ENCODE results near the gene TSC1.

The TSC1 gene

DNA sequence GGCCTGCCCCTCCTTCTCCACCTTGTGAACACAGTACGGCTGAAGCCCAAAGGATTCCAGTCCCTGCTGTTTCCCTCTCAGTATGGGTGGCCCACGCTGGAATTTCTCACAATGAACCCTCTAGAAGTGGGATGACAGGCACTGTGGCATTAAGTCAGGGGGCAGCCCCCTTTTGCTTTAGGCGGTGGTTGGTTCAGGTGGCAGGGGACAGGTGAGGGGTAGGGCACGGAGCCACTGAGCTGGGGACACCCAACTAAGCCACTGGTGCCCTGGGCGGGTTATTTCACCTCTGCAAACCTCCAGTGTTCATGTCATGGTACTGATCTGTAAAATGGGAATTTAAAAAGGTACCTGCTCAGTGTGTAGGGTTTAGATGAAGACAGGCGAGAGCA, 58.1 kb downstream of the TSC1 start:
- DNase-seq = no peak

DNA sequence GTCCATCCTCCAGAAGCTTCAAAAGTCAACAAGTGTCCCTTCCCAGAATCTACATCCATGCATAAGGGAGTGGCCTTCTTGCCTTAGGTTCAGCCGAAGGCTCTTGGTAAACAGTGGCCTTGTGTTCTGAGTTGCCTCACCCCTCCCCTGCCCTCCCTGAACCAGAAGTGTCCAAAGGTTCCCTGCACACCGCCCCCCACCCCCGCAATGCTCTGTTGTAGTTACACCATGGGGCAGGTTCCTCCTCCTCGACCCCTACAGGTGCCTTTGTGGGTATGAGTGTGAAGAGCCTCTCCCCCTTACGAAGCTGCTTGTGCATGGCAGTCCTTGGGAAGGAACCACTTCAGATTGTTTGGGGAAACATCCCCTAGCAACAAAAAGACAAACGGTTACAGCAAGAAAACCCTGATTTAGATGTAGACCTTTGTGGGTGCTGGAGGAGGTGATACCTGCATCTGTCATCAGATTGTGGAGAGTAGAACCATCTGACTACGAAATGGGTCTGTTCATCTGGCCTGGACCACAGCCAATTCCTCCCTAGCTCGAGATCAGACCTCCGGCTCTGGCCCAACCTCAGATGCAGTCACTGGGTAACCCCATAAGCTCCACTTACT, 58.6 kb downstream of the TSC1 start:
- DNase-seq = peak; percentile 18

DNA sequence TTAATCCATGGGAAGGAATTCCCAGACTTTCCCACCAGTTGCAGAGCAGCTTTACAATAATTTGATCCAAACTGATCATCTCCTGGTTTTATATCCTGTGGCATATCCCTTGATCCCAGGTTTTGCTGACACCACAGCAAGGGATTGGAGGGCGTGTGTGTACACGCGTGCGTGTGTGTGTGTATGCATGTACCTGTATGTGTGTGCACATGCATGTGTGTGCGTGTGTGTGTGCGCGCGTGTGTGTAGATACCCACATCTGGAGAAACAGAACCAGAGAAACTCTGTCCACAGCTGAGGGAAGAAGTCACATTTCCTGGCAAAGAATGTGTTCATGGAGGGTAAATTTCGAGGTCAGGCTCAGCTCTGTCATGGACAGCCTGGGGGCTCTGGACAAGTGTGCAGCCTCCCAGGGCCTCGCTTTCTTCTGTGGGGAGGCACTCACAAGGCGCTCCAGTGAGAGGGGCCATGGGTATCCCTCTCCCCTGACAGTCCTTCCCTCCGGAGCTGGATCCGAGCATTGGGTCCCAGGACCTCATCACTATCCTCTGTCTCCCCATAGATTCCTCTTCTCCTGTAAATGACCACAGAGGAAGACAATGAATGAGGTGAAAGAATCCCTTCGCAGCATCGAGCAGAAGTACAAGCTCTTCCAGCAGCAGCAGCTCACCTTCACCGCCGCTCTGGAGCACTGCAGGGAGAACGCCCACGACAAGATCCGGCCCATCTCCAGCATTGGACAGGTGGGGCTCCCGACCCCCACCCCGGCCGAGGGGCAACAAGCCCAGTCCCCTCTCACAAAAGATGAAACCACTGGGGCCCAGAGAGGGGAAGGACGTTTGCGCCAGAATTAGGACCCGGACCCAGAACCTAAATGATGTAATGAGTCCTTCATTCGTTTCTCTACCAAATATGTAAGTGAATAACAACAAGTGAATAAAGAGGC, 60.8 kb downstream of the TSC1 start:
- DNase-seq = no peak

DNA sequence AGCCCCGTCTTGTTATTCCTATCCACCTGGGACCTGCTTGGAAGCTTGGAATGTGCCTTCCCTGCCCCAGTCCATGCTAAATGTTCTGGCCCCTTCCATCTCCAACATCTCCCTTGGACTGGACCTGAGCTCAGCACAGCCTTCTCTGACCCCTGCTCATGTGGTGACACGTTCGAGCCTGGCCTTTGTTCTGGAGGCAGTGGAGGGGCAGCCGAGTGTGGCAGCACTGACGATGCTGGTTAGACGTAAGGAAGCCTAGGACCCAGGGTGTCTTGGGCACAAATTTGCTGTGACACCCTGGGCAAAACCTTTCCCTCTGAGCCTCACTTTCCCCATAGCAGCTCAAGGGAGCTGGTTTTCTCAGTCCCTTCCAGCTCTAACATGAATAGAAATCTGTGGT, 61.8 kb downstream of the TSC1 start:
- DNase-seq = no peak

DNA sequence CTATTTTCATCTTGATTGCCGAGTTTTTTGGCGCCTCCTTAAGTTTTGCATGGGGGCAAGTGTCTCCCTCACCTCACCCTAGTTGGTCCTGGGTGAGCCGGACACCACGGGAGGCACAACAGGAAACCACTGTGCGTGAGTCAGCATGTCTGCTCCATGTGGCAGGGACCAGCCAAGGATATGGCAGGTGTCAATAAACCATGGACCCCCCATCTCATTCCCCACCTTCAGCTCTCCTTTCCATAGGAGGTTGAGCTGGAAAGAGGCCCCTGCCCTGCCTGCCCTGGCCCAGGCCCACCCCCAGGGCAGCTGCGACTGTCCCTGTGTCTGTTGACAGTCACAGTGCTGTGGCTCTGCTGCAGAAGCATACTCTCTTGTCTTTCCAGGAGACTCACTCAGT, 62.6 kb downstream of the TSC1 start:
- DNase-seq = peak; percentile 67

DNA sequence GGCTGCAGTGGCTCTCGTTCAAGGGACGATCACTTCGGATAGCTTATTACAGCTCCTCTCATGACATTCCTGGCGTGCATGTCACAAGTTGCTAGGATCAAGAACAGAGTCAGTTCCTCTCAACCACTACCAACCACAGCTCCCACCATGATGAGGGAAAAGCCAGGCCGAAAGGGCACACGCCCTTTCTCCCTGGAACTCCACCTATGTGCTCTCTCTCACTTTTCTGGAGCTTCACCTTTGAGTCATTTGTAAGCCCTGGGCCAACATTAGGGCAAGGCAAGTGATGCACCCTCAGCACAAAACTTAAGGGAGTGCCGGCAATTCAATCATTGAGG, 64.1 kb downstream of the TSC1 start:
- DNase-seq = no peak

DNA sequence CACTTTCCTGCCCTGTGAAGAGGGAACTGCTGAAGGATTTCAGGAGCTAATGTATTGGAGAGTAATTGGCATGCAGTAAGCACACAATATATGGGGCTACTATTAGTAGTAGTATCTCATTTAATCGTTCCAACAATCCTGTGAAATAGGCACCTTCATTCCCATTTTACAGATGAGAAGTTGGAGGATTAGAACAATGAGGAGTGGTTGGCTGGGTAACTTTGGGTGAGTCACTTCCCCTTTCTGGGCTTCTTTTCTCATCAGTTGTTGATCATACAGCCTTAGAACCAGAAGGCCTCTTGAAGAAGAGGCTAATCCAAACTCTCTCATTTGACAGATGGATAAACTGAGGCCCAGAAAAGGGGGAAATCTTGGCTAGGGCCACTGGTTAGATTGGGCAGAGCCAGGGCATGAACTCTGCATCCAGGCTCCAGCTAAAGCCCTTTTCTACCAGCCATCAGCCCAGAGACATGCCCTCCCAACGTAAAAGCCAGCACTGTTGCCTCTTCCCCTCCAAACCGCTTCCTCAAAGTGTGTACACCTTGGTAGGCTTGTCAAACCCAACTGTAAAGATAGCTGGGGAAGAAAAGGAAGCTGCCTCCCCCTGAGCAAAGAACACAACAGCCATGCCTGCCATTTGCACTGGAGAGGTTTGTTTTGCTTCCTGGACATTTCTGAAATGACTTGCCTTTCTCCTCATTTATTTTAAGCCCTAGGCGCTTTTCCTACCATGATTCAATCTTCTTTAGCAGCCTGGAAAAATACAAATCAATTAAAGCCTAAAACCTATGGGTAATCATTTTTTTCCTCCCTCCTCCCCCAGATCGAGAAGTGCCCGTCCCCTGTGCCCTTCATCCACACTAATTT, 64.7 kb downstream of the TSC1 start:
- peak; percentile 57 for DNase-seq

DNA sequence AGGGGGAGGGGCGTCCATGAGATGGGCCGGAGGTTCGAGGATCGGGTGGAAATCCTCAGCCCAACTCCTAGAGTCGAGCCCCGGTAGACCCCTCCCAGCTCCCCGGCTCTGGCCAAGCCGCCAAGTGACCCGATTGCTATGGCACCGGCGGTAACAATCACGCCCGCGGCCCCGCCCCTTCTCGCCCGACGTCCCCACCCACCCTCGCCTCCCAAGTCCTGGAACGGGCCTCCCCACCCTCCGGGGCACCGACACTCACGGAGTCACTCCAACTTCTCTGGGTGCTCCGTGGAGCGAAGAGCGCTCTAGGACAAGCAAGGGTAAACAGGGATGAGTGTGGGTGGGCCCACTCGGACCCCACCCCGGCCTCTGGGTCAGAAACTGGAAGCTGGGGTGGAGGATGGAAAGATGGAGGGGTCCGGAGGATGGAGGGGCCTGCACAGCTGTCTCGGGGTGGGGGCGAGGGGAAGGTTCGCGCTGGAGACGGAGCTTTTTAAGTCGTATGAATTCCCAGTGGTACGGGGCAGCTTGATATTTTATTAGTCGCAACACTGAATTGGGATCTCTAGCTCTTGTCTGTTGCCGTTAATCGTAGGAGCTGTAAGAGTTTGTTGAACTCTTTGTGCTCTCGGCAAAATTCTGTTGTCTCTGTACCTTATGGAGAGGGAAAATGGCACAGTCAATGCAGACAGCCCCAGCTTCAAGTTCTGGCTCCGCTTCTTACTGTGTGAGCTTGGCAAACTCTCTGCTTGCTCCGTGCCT, 65.5 kb downstream of the TSC1 start, which contains the start of gene SPACA9:
TSS of gene SPACA9 (plus strand) at position 204 of the 762 bp plus-strand sequence. CDS start 5,050 bp downstream, outside the sequence.
- DNase-seq = peak; percentile 53

DNA sequence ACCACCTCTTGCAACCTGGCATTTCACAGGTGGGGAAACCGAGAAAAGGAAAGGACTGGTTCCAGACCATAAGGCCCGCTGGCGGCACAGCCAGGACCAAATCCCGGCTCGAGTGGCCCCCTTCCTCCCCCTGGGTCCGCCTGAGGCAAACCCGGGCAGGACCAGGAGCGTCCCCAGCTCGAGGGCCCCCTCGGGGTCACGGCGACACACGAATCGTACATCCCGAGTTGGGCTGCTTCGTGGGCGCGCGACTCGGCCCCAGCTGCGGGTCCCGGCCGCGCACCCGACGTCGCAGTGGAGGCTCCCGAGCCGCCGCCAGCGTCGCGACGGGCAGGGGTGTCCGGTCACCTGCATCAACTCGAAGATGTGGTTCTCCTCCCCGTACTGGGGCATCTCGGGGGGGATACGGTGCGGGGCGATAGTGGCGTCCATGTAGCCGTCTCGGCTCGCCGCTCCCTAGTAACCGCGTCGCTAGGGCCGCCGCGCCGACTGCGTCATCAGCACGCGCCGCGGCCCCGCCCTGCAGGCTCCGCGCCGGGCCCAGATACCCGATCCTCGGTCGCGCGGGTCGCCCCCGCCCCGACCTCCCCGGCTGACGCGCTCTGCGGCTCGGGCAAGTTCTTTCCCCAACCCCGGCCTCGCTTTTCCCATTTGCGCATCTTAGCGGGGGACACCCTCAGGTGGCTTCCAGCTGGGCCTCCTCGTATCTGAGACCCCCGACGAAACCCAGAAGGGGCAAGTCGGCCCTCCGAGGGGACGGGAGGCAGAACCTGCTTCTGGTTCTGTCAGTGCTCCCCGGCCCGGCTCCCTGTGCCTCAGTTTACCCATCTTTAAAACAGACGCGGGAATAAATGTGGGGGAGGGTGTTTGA, 66.4 kb downstream of the TSC1 start, which contains the start of gene AK8:
TSS of gene AK8 (minus strand) at position 461 of the 871 bp plus-strand sequence. CDS start at position 432, 29 bp downstream.
- peak; percentile 81 for DNase-seq

DNA sequence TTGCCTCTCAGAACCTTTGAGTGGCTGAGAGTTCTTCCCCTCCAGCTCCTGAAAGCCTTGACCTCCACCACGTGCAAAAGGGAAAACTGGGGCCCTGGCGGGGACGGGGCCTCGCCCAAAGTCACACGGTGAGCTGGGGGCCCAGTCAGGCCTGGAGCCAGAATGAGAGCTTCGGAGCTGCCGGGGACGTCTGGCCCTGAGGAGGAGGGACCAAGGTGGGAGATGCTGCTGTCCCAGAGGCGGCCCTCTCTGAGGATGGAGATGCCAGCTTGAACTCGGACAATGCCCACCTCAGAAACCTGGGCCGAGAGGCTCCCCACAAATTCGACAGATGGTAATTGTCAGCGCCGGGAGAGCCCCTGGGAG, 67.0 kb downstream of the TSC1 start:
- DNase-seq = no peak

DNA sequence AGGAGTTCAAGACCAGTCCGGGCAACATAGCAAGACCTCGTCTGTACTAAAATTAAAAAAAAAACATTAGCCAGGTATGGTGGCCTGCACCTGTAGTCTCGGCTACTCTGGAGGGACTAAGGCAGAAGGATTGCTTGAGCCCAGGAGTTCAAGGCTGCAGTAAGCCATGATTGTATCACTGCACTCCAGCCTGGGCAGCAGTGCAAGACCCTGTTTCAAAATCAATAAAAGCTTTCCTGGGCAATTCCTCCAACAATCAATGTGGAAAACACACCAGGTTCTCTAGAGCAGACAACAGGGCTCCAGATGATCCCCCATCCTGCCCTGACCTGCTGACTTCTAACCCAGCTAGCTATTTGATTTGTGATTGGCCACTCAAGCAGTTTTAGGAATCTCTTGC, 67.6 kb downstream of the TSC1 start:
- no peak for DNase-seq

DNA sequence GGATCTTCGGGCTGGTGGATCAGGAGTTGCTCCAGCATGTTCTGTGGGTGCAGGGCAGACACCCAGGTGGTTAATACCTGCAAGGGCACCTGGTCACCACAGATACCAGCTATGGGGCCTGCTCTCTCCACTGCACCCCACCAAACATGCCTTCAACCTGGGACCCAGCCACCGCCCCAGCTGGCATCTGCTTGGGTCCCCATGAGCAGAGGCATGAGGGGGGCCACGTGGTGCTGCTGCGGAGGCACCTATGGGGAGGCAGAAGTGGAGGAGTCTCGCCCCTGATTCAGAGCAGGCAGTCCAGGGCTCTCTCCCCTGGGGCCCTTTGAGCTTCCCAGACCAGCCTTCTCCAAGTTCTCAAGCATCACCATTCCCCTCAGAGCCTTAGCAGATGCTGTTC, 69.3 kb downstream of the TSC1 start:
- no peak for DNase-seq

DNA sequence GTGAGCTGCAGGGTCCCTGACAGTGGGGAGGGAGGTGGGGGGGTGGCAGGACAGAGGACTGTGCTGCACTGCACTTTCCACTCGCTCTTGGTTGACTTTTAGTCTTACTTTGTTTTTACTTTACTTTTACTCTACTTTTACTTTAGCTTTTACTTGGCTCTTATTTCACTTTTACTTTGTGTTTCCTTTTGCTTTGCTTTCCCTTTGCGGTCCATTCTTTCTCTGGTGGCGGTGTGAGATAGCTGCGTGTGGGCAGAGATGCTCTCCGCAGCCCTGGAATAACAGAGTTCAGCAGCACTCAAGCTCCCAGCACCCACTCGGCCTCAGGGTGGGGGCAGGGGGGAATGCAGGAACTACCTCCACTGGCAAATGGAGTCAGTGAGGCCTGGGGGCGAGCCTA, 71.0 kb downstream of the TSC1 start:
- DNase-seq = no peak

DNA sequence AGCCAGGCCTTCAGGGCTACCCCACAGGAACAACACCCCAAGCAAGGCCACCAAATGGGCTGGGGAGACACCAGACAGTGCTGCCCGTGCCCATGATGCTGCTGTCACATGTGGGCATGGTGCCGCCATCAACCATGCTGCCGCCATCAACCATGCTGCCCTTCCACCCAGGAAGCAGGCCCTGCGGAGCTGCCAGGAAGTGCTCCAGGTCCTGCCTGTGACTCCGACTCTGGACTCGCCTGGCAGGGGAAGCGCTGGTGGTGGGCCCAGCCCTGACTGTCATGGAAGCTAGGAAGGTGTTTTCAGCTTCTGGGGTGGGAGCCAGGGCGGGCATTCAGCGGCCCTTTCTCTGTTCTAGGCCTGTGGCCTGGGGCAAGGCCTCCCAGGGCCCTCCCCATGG, 75.2 kb downstream of the TSC1 start:
- no peak for DNase-seq

DNA sequence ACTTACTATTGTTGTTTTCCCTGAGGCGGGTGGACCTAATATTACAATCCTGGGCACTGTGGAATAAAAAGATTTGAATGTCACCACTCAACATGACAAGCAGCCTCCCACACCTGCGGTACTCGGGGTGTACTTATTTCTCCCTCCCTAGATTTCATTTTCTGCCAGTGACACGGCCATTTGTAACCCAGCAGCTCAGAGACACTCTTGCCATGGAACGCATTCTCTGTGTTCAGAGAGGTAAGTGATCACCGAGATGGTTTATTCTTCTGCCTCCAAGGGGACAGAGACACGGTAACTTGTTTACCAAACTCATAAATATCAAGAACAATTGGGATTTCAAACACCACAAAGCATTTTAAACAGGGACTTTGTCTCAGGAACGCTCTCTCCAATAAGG, 77.5 kb downstream of the TSC1 start:
- no peak for DNase-seq

DNA sequence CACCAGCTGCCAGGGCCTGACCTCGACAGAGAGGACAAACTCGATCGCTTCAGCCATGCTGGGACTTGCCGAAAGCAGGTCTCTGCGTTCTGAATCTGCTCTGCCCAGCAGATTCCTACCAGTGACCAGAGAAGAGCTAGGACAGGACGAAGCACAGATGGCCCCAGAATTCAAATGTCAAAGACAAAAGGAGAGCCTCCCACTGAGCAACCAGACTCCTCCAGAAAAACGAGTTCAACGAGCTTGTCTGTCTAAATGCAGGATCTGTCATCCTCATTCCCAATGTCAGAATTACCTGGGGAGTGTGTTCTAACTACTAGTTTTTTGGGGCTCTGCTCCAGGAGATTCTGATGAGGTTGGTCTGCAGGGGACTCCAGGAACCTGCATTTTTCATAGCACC, 79.7 kb downstream of the TSC1 start:
- DNase-seq = no peak

DNA sequence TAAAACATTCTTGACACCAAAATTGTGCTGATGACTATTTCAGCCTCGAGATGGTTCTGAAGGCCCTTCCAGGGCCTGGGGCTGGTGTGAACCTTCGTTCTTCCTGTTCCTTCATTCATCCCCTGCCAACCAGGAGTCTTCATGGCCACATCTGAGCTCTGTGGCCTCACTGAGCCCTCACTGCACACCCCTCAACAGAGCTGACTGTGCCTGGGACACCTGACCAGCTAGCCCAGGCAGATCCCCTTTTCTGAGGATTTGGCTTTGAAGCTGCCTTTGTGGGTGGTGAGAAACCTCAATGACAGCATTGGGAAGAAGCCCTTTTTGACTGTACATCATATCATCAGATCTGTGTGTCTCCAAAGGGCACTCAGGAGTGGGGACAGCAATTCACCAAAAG, 80.1 kb downstream of the TSC1 start:
- DNase-seq = no peak

DNA sequence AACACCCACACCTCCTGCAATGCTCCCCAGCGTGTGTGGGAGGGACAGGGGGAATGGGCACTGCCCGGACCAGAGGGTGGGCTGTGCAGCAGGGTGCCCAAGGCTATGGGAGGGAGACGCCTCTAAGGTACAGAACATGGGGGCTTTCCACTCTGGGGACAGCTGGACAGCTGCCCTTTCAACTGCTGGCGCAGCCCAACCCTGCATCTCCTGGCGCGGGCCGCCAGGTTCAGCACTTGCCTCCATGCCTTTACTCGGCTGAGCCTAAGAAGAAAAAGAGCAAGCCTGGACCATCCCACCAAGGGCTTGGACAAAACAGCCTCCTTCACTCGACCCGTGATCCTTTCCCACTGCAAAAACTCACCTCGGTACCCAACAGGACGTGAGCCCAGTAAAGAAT, 81.3 kb downstream of the TSC1 start:
- DNase-seq = no peak

DNA sequence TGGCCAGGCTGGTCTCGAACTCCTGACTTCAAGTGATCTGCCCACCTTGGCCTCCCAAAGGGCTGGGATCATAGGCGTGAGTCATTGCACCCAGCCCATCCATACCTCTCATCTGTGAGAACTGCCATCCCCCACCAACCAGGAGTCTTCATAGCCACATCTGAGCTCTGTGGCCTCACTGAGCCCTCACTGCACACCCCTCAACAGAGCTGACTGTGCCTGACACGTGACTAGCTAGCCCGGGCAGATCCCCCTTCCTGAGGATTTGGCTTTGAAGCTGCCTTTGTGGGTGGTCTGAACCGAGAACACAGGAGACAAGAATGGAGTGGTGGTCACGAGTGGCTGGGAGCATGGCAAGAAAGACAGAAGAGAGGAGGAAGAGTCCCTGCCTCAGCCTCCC, 81.9 kb downstream of the TSC1 start:
- no peak for DNase-seq

DNA sequence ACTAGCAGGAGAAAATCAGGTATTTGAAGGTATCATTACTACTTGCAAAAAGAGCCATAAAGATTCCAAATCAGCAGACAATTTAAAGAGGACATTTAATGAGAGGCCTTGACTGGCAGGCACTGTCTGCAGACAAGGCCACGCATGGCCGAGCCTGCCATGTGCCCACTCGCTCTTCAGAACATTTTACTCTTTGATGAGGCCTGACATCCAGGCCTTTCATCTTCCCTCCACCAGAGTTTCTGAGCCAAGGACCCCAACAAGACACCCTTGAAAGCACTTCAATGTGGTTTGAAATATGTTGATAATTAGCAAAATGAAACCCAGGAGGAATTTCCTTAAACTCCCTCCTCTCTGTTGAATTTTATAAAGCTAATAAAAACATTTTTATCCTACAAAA, 82.8 kb downstream of the TSC1 start:
- DNase-seq = no peak

DNA sequence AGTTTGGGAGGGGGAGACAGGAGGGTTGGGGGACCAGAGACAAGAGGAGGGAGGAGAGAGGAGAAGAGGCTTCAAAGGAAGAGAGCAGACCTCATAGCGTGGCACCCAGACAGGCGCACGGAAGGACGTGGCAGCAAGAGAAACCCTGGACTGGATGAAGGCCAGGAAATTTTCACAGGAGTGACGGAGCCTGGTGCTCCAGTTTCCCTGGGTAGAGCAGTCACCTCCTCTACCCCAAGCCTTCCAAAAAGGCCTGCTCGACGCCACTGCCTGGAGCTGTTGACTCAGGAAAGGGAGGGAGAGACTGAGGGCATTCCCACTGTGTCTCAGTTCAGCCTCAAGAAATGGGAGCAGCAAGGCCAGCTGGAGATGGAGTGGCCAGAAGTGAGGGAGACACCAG, 85.7 kb downstream of the TSC1 start:
- no peak for DNase-seq
